NT2/D1 (cell line): Measurements from ENCODE around the gene CHRNA3.
"Not testable (repeated sequence)": the region's sequence is repeated elsewhere in the genome, so short reads cannot be mapped to it uniquely, and the experiment has no call there.

Experiments
- SUZ12 ChIP-seq: IDR thresholded peaks from 2 replicates; pipeline ENCODE4 v1.6.1; 2011; ENCODE audit not compliant: insufficient read length, insufficient read depth; ENCODE audit errors: extremely low read depth
- YY1 ChIP-seq: IDR thresholded peaks from 2 replicates; pipeline ENCODE4 v1.6.1; 2011; ENCODE audit not compliant: insufficient read length, insufficient read depth

GRCh38 chr15:78560201-78560600 lies 60.6 kb downstream of the CHRNA3 start:
- not testable (repeated sequence) for TF ChIP-seq YY1, SUZ12
